GM12891 (cell line): Measurements from ENCODE around the gene DHRS1.

Experiments
- PAX5 ChIP-seq: IDR thresholded peaks from 2 replicates; pipeline ENCODE4 v1.6.1; 2011; ENCODE audit warnings: low read length, moderate library complexity, mild to moderate bottlenecking; ENCODE audit not compliant: insufficient read depth, severe bottlenecking
- POLR2A ChIP-seq: IDR thresholded peaks from 2 replicates; pipeline ENCODE4 v1.6.1; 2011; ENCODE audit warnings: low read depth, low read length, control low read depth
- POLR2AphosphoS5 ChIP-seq: IDR thresholded peaks from 2 replicates; pipeline ENCODE4 v1.6.1; 2011; ENCODE audit warnings: low read depth, low read length, control low read depth
- POU2F2 ChIP-seq: IDR thresholded peaks from 2 replicates; pipeline ENCODE4 v1.6.1; 2011; ENCODE audit warnings: low read depth, mild to moderate bottlenecking, control low read depth, low read length, moderate library complexity
- SPI1 ChIP-seq: IDR thresholded peaks from 2 replicates; pipeline ENCODE4 v1.6.1; 2011; ENCODE audit warnings: low read depth, low read length, control low read depth
- TAF1 ChIP-seq: IDR thresholded peaks from 2 replicates; pipeline ENCODE4 v1.6.1; 2011; ENCODE audit warnings: low read depth, low read length, control low read depth

- TF ChIP-seq POLR2A (no peak), TAF1 (no peak), POLR2AphosphoS5 (no peak), SPI1 (no peak), PAX5 (no peak), POU2F2 (no peak)
Measured at GRCh38 chr14:24313913-24314312, 14.3 kb upstream of the DHRS1 start.
